Measurements from ENCODE around the gene FBN1.

GRCh38 chr15:48473667-48474066, 171.8 kb downstream of the FBN1 start:
- TF ChIP-seq CEBPB (IDR thresholded peaks at IDR 0.05) (no peak), REST (IDR thresholded peaks at IDR 0.05; ENCODE audit: low read depth) (no peak), USF1 (IDR thresholded peaks at IDR 0.05) (no peak), CREB1 (IDR thresholded peaks at IDR 0.05; ENCODE audit: low read depth) (no peak), TAF1 (IDR thresholded peaks at IDR 0.05; ENCODE audit: low read depth) (no peak), EP300 (IDR thresholded peaks at IDR 0.05; ENCODE audit: borderline replicate concordance) (no peak), RAD21 (IDR thresholded peaks at IDR 0.05; ENCODE audit: low read depth) (no peak), FOXM1 (IDR thresholded peaks at IDR 0.05; ENCODE audit: borderline replicate concordance, low read depth) (no peak)
